ENCODE results near the gene KIAA0825.

KIAA0825 gene

GRCh38 chr5:94312298-94312697 is 306.1 kb downstream of the KIAA0825 start:
- Histone ChIP-seq H3K27ac (ENCODE audit: low read depth, low read length) (no peak overlapping the region), H3K79me1 (ENCODE audit: low read length) (no peaks in the 10 kb centered on the region), H4K8ac (ENCODE audit: low read depth, low read length) (no peak overlapping the region), H3K4me1 (ENCODE audit: control insufficient read depth in 1 of 2, insufficient read depth in 2 of 2, low read length in 2 of 2) (no peaks in the 10 kb centered on the region), H4K91ac (ENCODE audit: low read depth, low read length) (no peak overlapping the region), H2BK120ac (ENCODE audit: insufficient read depth, low read length, poor library complexity) (no peak overlapping the region), H3K23ac (ENCODE audit: low read length) (no peak overlapping the region), H3K4me2 (ENCODE audit: low read length) (no peak overlapping the region), H4K12ac (ENCODE audit: low read depth, low read length) (no peak overlapping the region), H3K14ac (ENCODE audit: low read length) (no peak overlapping the region), H3K18ac (ENCODE audit: low read length) (no peak overlapping the region), H3K27me3 (ENCODE audit: insufficient read depth, low read length) (no peaks in the 10 kb centered on the region), H3K36me3 (ENCODE audit: control insufficient read depth in 1 of 2, insufficient read depth in 2 of 2, low read length in 2 of 2) (no peaks in the 10 kb centered on the region), H3K4ac (ENCODE audit: low read depth, low read length) (no peak overlapping the region), H2AFZ (ENCODE audit: insufficient read depth, low read length, poor library complexity) (no peak overlapping the region), H2BK5ac (ENCODE audit: low read depth, low read length, poor library complexity) (no peak overlapping the region), H3K9ac (ENCODE audit: low read length) (no peak overlapping the region), H3K9me3 (ENCODE audit: insufficient read depth, low read depth, low read length) (no peaks in the 10 kb centered on the region), H2AK5ac (ENCODE audit: low read length) (no peak overlapping the region), H3K4me3 (ENCODE audit: low read depth, low read length) (no peak overlapping the region), H3K79me2 (ENCODE audit: control insufficient read depth, insufficient read depth, low read length, poor library complexity) (no peaks in the 10 kb centered on the region), H2BK12ac (ENCODE audit: low read length) (no peak overlapping the region)
- WGBS (ENCODE audit: extremely low coverage, insufficient coverage, insufficient read length): no CpG with 5 or more reads among the region's 5 CpGs
- no peak for DNase-seq

- Histone ChIP-seq H3K18ac (ENCODE audit: low read length) (no peak overlapping the region), H2BK120ac (ENCODE audit: insufficient read depth, low read length, poor library complexity) (no peak overlapping the region), H3K4me3 (ENCODE audit: low read depth, low read length) (no peak overlapping the region), H3K27ac (ENCODE audit: low read depth, low read length) (no peak overlapping the region), H3K27me3 (ENCODE audit: insufficient read depth, low read length) (no peaks in the 10 kb centered on the region), H2BK5ac (ENCODE audit: low read depth, low read length, poor library complexity) (no peak overlapping the region), H3K4me1 (ENCODE audit: control insufficient read depth in 1 of 2, insufficient read depth in 2 of 2, low read length in 2 of 2) (no peaks in the 10 kb centered on the region), H3K14ac (ENCODE audit: low read length) (no peak overlapping the region), H3K79me2 (ENCODE audit: control insufficient read depth, insufficient read depth, low read length, poor library complexity) (no peaks in the 10 kb centered on the region), H3K36me3 (ENCODE audit: control insufficient read depth in 1 of 2, insufficient read depth in 2 of 2, low read length in 2 of 2) (no peaks in the 10 kb centered on the region), H2AK5ac (ENCODE audit: low read length) (no peak overlapping the region), H4K8ac (ENCODE audit: low read depth, low read length) (no peak overlapping the region), H3K4me2 (ENCODE audit: low read length) (no peak overlapping the region), H3K4ac (ENCODE audit: low read depth, low read length) (no peak overlapping the region), H2AFZ (ENCODE audit: insufficient read depth, low read length, poor library complexity) (no peak overlapping the region), H3K79me1 (ENCODE audit: low read length) (no peaks in the 10 kb centered on the region), H2BK12ac (ENCODE audit: low read length) (no peak overlapping the region), H3K9me3 (ENCODE audit: insufficient read depth, low read depth, low read length) (no peaks in the 10 kb centered on the region), H4K12ac (ENCODE audit: low read depth, low read length) (no peak overlapping the region), H3K9ac (ENCODE audit: low read length) (no peak overlapping the region), H4K91ac (ENCODE audit: low read depth, low read length) (no peak overlapping the region), H3K23ac (ENCODE audit: low read length) (no peak overlapping the region)
- no peak for DNase-seq
- WGBS (ENCODE audit: extremely low coverage, insufficient coverage, insufficient read length): no CpG with 5 or more reads among the region's 1 CpG
Measured at GRCh38 chr5:94310833-94311232, 307.6 kb downstream of the KIAA0825 start.

- no peak for DNase-seq
- no peak overlapping the region for H4K8ac ChIP-seq (ENCODE audit: low read depth, low read length)
- no peak overlapping the region for H2AFZ ChIP-seq (ENCODE audit: insufficient read depth, low read length, poor library complexity)
- H3K14ac ChIP-seq (ENCODE audit: low read length): no peak overlapping the region
- no peak overlapping the region for H3K4ac ChIP-seq (ENCODE audit: low read depth, low read length)
- H3K4me1 ChIP-seq (ENCODE audit: control insufficient read depth in 1 of 2, insufficient read depth in 2 of 2, low read length in 2 of 2): no peaks in the 10 kb centered on the region
- no peak overlapping the region for H3K18ac ChIP-seq (ENCODE audit: low read length)
- no peak overlapping the region for H2BK5ac ChIP-seq (ENCODE audit: low read depth, low read length, poor library complexity)
- H2BK12ac ChIP-seq (ENCODE audit: low read length): no peak overlapping the region
- no peak overlapping the region for H2BK120ac ChIP-seq (ENCODE audit: insufficient read depth, low read length, poor library complexity)
- no peaks in the 10 kb centered on the region for H3K9me3 ChIP-seq (ENCODE audit: insufficient read depth, low read depth, low read length)
- H3K79me1 ChIP-seq (ENCODE audit: low read length): no peaks in the 10 kb centered on the region
- H3K36me3 ChIP-seq (ENCODE audit: control insufficient read depth in 1 of 2, insufficient read depth in 2 of 2, low read length in 2 of 2): no peaks in the 10 kb centered on the region
- H3K27me3 ChIP-seq (ENCODE audit: insufficient read depth, low read length): no peaks in the 10 kb centered on the region
- H3K9ac ChIP-seq (ENCODE audit: low read length): no peak overlapping the region
- no peak overlapping the region for H2AK5ac ChIP-seq (ENCODE audit: low read length)
- H4K91ac ChIP-seq (ENCODE audit: low read depth, low read length): no peak overlapping the region
- WGBS (ENCODE audit: extremely low coverage, insufficient coverage, insufficient read length): no CpG with 5 or more reads among the region's 1 CpG
- H3K23ac ChIP-seq (ENCODE audit: low read length): no peak overlapping the region
- no peak overlapping the region for H3K4me3 ChIP-seq (ENCODE audit: low read depth, low read length)
- H4K12ac ChIP-seq (ENCODE audit: low read depth, low read length): no peak overlapping the region
- no peaks in the 10 kb centered on the region for H3K79me2 ChIP-seq (ENCODE audit: control insufficient read depth, insufficient read depth, low read length, poor library complexity)
- no peak overlapping the region for H3K27ac ChIP-seq (ENCODE audit: low read depth, low read length)
- H3K4me2 ChIP-seq (ENCODE audit: low read length): no peak overlapping the region
Measured at GRCh38 chr5:94309141-94309540, 309.3 kb downstream of the KIAA0825 start.

GRCh38 chr5:94308442-94308841 is 310.0 kb downstream of the KIAA0825 start:
- no peak for DNase-seq
- Histone ChIP-seq H2BK120ac (ENCODE audit: insufficient read depth, low read length, poor library complexity) (no peak overlapping the region), H3K23ac (ENCODE audit: low read length) (no peak overlapping the region), H4K12ac (ENCODE audit: low read depth, low read length) (no peak overlapping the region), H3K9me3 (ENCODE audit: insufficient read depth, low read depth, low read length) (no peaks in the 10 kb centered on the region), H3K79me1 (ENCODE audit: low read length) (no peaks in the 10 kb centered on the region), H3K9ac (ENCODE audit: low read length) (no peak overlapping the region), H3K79me2 (ENCODE audit: control insufficient read depth, insufficient read depth, low read length, poor library complexity) (no peaks in the 10 kb centered on the region), H3K4me2 (ENCODE audit: low read length) (no peak overlapping the region), H3K27me3 (ENCODE audit: insufficient read depth, low read length) (no peaks in the 10 kb centered on the region), H3K14ac (ENCODE audit: low read length) (no peak overlapping the region), H3K18ac (ENCODE audit: low read length) (no peak overlapping the region), H3K36me3 (ENCODE audit: control insufficient read depth in 1 of 2, insufficient read depth in 2 of 2, low read length in 2 of 2) (no peaks in the 10 kb centered on the region), H3K4ac (ENCODE audit: low read depth, low read length) (no peak overlapping the region), H4K8ac (ENCODE audit: low read depth, low read length) (no peak overlapping the region), H3K4me1 (ENCODE audit: control insufficient read depth in 1 of 2, insufficient read depth in 2 of 2, low read length in 2 of 2) (no peaks in the 10 kb centered on the region), H2BK5ac (ENCODE audit: low read depth, low read length, poor library complexity) (no peak overlapping the region), H4K91ac (ENCODE audit: low read depth, low read length) (no peak overlapping the region), H3K4me3 (ENCODE audit: low read depth, low read length) (no peak overlapping the region), H2AK5ac (ENCODE audit: low read length) (no peak overlapping the region), H2BK12ac (ENCODE audit: low read length) (no peak overlapping the region), H2AFZ (ENCODE audit: insufficient read depth, low read length, poor library complexity) (no peak overlapping the region), H3K27ac (ENCODE audit: low read depth, low read length) (no peak overlapping the region)
- no CpG with 5 or more reads among the region's 1 CpG for WGBS (ENCODE audit: extremely low coverage, insufficient coverage, insufficient read length)

Measured in trophoblast cell (in vitro differentiated cells and primary cell).